HG03558 (cell line): ENCODE data around the gene TYW1B.
"Not testable (repeated sequence)": the region's sequence is repeated elsewhere in the genome, so short reads cannot be mapped to it uniquely, and the experiment has no call there.

ENCODE experiments used
- ATAC-seq: cut with Tn5 transposase; IDR thresholded peaks from one replicate; pipeline ENCODE4 v1.9.1; 2021; ENCODE audit warnings: moderate number of reproducible peaks; ENCODE audit not compliant: unreplicated experiment; ENCODE audit errors: extremely low read depth

Gene TYW1B

DNA sequence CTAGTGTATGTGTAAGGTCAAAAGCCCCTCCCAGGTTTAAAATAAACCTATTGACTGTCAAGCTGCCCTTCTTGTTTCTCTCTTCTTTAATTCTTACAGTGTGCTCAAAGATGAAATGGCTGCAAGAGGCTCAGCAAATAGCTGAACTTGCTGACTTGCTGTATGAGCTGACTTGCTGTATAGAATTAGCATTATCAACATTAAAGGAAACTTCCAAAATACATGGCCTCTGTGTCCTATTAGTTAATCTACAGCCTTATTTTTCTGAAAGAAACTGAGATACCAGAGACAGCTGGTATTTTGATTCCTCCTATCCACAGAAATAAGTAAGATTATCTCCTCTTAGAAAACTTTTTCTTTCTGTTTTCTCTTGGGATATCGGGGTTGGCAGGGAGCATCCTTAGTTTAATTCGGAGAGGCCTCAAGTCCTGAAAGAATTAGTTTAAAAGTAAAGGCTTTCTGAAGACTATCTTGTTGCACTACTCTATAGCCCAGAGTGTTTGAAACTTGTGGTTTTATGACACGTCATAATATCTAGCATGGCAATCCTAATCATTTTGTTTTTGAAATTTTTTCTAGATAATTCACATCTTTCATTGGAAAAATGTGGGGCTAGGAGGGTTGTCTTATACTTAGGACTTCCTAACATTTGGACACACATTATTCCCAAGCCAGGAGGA is 119.5 kb downstream of the TYW1B start:
- not testable (repeated sequence) for ATAC-seq

DNA sequence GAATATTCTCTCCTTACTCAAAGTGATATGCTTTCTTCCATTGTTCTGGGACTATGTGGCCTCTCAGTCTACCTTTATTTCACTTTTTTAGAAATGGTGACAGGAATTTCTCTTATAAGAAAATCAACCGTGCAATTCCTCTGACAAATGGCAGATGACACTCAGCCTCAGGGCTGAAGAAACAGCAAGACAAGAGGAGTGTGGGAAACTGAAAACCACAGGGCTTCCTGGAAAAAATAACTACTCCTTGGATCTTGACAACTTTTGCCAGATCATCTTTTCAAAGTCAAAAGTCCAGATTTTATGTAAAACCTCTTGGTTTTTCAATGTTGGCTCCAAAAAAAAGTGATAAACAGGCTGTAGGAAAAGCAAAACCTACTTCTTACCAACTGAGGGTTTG is 121.5 kb downstream of the TYW1B start:
- ATAC-seq = no peak

DNA sequence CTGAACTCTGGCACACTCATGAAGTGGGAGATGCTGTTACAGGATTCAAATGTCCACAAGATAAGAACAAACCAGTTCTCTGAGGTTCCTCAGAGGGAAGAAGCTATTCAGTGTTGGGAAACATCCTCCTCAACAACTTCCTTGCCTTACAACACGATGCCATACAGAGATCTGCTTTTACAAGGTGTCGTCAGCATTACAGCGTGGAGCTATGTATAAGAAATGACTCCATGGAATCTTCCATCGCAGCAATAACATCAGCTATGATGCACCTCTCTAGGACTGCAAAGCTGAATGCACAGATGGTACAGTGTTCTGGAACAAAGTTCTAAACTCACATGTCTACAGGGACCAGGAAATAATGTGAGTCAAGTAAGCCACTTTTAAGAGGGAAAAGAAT is 122.3 kb downstream of the TYW1B start:
- not testable (repeated sequence) for ATAC-seq

DNA sequence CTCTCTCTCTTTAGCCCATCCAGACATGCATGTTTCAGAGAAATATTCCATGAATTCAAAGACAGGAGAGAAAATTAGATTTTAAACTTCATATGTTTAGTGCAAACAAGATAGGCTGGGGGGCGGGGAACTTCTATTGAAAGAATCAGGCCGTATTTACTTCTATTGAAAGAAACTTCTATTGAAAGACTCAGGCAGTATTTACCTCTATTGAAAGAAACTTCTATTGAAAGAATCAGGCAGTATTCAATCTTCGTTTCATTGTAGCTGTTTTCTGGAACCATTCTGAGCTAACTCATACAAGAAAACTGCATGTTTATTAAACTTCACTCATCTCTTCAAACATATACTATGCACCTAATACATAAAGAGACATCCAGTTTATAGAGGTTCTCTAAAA is 123.1 kb downstream of the TYW1B start:
- no peak for ATAC-seq

DNA sequence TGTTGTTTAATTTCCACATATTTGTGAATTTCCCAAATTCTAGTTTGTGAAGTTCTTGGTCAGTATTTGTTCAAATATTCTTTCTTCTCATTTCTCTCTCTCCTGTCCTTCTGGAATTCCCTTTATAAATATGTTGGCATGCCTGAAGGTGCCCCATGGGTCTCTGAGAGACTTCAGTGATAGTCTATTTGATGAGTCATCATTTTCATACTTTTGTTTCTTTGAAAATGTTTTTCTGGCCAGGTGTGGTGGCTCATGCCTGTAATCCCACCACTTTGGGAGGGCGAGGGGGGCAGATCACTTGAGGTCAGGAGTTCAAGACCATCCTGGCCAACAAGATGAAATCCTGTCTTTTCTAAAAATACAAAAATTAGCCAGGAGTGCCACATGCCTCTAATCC is 127.5 kb downstream of the TYW1B start:
- ATAC-seq = not testable (repeated sequence)

DNA sequence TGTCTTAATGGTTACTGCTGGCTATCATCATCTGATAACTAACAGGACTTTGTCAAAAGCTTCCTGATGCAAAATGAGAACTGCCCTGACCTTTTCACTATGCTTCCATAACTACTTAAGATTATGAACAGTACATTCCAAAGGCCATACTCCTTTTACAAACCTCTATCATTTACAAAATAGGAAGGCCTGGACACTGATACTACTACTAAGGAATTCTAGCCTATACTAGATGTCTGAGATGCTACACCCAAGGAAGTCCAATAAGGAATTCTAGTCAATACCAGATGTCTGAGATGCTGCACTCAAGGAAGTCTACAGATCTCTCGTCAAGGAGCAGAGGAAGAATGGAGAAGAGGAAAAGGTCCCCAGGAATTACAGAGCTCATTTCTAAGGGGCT is 130.9 kb downstream of the TYW1B start:
- not testable (repeated sequence) for ATAC-seq

DNA sequence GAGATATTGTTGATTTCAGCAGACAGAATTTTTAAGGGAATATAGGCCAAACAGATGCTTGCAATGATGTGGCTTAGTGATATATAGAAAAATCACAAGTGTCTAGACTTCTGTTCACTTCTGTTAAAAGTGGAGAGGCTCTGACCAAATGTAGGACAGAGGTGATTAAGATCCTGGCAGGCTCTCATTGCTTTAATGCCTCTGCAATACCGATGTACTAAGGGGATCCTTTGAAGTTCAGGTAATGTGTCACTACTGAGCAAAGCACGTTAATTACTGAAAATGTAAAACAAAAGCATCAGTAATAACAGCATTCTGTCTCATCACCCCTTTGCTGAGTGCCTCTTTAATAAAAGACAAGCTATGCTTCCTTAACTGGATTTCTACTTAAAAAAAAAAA is 131.4 kb downstream of the TYW1B start:
- ATAC-seq = not testable (repeated sequence)

DNA sequence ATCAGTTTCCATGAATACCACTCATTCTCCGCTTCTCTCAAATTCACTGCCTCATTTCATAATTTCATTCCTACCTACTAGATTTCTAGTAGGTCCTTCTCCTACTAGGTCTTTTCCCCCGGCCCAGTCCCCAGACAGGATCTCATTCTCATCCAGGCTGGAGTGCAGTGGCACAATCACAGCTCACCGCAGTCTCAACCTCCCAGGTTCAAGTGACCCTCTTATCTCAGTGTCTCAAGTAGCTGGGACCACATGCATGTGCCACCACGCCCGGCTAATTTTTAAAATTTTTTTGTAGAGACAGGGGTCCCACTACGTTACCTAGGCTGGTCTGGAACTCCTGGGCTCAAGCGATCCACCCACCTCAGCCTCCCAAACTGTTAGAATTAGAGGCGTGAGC is 132.5 kb downstream of the TYW1B start:
- ATAC-seq = not testable (repeated sequence)

DNA sequence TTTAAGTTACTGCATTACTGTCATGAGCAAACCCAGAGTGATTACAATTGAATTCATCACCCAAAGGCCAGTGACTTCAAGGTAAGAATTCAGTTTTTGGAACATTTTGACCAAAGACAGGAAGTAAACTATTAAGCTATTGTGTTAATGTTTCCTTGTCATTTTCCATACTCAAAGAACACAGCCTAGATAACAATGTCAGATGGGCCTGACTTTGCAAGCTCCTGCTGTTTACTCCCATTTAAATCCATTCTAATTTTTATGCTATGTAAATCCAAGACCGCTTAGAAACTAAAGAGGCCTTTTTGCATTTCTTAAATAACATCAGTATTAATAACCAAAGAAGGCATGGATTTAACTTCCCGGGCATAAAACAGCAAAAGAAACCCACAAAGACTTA is 136.6 kb downstream of the TYW1B start:
- not testable (repeated sequence) for ATAC-seq

DNA sequence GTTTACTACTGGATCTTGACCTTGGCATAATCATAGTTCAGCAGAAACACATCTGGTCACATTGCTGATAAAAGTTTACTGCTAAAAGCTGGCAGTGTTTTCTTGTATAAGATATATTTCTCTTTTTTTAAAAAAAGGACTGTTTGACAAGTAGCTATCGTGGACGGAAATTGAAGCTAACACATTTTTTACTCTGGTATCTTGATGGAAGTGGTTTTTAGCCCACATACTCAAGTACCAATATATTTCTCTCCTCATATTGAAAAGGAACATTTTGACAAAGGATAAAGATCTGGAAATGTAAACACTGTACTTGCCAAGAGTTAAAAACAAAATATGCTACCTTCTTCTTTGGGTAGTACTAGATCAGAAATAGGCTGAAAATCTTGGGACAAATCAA is 137.8 kb downstream of the TYW1B start:
- not testable (repeated sequence) for ATAC-seq

DNA sequence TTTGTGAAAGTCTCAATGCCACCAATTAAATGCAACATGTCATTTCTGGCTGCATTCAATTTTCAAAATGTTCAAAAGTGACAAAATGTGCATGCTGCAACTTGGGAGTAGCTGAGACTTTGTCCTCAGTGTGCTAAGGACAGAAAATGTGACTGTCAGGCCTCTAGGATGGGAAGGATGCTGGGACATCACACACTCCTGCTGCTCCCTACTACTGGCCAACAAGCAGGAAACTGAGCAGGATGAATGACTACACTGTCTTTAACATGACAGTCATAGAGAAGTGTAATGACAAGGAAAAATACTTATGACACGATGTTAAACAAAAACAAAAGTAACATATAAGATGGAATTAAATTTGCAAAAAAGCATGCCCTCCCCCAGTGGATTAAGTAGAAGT is 138.7 kb downstream of the TYW1B start:
- ATAC-seq = not testable (repeated sequence)

DNA sequence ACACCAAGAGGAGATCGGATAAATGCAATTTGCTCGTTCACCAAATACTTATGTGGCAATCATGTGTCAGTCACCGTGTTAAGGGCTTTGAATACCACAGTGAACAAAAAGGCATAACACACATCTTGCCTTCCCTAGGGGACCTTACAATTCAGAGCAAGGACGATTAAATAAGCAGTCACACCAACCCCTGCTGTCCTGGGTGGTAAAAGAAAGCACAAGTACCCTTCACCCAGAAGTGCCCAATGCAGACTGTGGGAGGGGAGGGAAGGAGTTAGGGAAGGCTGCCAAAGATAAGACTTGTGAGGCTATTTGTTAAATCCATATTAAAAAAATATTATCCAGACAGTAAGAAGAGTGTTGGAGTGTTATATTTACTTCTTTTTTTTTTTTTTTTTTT is 146.8 kb downstream of the TYW1B start:
- not testable (repeated sequence) for ATAC-seq

DNA sequence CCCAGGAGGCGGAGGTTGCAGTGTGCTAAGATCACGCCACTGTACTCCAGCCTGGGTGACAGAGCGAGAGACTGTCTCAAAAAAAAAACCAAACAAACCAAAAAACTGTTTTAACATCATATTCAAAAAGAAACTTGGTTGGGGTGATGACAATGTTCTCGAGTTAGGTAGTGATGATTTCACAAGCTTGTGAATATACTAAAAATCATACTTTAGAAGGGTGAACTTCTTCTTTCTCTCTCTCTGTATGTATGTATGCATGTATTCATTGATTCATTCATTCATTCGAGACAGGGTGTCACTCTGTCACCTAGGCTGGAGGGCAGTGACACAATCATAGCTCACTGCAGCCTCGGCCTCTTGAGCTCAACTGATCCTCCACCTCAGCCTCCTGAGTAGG is 151.1 kb downstream of the TYW1B start:
- ATAC-seq = not testable (repeated sequence)

DNA sequence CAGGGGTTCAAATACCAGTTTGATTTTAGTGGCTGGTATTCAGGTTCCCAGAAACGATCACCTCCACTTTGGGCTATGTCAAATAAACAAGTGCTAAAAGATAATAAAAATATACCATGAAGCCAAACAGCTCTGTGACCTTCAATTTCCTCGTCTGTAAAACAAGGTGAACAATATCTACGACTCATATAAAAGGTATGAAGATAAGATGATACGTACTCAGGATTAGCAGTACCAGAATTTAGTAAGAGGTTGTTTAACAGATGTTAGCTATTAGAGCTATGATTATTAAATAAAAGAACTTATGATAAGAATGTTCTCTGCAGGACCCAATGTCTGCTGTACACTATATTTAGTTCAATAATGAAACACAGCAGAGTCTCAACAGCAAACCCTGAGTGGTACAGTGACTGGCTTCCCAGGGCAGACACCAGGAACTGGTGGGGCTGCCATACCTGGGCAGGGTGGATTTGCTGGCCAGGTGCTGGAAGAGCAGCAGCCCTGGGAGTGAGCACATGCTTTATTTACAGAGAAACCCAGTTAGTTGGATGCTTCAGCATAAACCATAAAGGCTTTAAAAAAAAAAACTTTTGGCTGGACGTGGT is 151.8 kb downstream of the TYW1B start:
- ATAC-seq = not testable (repeated sequence)

DNA sequence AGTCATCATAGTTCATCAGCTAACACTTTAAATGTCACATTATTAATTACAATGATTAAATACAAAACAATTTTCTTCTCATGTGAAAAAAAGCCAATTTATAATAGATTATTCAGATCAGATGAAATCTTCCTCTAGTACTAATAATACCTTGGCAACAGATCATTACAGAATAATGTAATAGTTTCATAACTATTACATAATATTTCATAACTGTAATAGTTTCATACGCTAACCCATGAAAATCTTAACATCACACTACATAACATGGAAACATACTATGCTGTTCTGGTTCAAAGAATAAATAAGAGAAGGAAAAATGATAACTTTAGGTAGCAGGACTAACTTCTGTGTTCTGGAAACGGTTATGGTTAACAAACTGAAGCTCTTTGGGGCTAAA is 152.3 kb downstream of the TYW1B start:
- ATAC-seq = not testable (repeated sequence)

DNA sequence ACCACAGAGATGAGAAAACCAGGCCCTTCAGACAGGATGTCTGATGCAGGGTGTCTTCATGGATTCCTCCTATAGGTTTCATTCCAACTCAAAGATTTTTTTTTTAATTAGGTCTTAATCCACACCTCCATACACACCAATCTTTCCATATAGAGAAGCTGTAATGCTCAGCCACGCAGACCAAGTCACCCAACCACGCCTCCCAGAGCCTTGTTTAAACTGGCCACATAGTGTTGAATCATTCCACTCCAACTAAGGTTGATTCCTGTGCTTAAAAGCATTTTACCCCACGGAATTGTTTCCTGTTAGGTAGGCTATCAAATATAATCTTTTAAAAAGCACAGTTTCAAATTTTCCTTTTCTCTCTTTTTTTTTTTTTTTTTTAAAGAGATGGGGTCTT is 153.6 kb downstream of the TYW1B start:
- ATAC-seq = no peak

DNA sequence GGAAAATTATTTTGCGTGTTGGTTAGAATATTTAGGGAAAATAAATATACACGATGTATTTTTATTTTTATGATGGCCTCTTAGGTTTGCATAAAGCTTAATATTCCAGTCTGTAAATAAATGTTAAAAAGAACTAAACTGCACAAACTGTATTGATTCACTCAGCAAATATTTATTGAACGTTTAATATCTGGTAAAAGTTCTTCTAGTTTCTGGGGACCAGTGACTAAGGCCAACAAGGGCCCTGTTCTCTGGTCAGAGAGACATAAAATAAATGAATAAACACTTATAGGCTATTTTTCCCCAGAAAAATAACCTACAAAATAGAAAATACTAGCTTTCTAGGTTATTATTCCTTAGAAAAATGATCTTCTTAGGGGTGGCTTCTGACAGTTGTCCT is 157.2 kb downstream of the TYW1B start:
- not testable (repeated sequence) for ATAC-seq

DNA sequence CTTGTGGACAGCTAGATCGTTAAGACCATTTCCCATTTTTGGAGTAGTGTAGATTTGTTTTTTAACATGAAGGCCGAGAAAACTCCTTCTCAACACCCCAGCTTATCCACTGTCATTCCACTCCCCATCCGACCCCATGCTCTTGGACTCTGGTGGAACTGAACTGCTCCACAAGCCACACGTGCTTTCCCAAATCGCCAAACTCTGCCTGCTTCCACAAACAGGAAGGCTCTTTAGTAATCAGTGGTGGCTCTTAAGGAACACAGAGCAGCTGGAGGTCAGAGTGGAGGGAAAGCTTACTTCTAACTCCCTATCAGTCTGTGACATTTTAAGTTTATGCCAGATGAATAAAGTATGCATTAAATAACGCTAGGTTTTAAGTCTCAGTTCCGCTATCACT is 159.6 kb downstream of the TYW1B start:
- ATAC-seq = not testable (repeated sequence)

DNA sequence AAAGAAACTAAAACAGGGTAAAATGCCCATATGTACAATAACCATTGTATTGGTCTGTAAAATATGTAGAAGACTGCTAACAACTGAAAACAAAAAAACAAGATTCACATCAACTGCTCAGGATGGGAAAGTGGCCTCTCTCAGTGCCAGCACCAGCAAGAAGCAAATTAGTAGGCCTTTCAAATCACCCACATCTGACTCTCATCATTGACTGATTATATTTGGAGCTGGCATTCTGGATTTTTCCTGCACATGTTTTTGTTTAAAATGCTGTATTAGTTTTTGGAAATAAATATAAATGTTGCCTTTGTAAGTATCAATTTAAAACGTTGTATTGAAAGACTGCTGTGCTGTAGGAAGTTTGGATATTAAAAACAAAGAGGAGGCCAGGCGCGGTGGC is 161.0 kb downstream of the TYW1B start:
- not testable (repeated sequence) for ATAC-seq

DNA sequence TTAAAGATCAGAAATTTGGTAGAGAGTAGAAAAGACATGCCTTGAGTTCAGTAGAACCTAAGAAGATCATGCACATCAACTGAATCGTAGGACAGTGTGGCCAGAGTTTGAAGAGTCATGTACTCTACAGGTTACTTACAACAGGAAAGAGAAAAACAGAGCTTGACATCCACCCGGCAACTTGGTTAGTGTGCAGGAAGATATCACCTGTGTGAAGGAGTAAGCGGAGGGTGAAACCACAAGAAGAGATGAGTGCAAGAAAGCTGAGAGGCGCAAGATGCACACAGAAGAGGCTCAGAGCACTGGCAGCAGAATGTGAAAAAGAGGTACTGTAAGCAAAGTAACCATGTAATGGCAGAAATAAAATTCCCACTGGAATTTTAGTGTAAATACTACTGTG is 179.4 kb downstream of the TYW1B start:
- ATAC-seq = not testable (repeated sequence)

DNA sequence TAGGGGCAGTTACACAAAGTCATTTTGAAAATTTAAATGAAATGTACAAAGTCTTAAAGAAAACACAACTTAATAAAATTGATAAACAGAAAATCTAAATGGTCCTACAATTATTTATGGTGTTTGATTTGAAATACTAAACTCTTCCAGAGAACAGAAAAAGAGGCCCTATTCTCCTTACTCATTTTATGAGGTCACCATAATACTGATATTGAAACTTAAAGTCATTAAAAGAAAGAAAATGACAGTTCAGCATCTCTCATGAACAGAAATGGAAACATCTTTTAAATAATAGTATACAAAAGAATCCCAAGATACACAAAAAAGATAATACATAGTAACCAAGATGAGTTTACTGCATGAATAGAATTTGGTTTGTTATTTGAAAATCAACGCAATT is 184.3 kb downstream of the TYW1B start:
- ATAC-seq = not testable (repeated sequence)
